ENCODE measurements around the gene RGL2. TPM values are rescaled to one million over a fixed set of nuclear protein-coding genes. Genes with fewer than 3 reads are reported as not detected.
"Not testable (repeated sequence)": the region's sequence is repeated elsewhere in the genome, so short reads cannot be mapped to it uniquely, and the experiment has no call there.

RGL2 gene
- total RNA-seq, 1 experiment from 2014 or later: 17.7 TPM

DNA sequence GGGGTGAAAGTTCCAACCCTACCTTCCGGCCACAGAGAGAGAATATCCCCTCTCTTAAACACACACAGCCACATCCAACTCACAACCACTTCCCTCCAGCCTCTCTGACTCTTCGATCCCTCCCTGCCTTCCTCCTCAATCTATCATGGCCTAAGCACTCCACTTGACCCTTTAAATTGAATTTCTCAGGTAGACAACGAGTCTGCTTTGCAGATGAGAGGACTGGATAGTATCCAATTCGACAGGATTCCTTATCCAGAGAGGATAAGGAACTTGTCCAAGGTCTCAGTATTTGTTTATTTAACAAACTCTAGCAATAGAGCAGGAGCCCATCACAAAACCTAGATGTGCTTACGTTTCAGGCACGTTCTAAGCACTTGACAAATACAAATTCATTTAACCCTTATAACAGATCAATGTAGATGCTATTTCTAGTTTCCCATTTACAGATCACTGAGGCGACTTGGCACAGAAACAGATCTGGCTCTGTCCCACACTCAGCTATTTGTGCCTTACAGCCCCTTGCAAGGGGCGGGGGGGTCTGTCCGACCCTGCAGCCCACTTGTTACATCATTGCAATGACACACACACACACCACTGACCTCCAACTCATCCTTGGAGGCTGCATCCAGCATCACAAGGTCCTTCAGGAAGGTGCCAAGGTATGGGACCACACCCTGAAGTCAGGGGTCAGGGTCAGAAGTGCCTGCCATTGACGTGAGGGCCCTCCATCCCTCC is 4.5 kb downstream of the RGL2 start:
- DNase-seq (ENCODE audit: low spot score): no peak

DNA sequence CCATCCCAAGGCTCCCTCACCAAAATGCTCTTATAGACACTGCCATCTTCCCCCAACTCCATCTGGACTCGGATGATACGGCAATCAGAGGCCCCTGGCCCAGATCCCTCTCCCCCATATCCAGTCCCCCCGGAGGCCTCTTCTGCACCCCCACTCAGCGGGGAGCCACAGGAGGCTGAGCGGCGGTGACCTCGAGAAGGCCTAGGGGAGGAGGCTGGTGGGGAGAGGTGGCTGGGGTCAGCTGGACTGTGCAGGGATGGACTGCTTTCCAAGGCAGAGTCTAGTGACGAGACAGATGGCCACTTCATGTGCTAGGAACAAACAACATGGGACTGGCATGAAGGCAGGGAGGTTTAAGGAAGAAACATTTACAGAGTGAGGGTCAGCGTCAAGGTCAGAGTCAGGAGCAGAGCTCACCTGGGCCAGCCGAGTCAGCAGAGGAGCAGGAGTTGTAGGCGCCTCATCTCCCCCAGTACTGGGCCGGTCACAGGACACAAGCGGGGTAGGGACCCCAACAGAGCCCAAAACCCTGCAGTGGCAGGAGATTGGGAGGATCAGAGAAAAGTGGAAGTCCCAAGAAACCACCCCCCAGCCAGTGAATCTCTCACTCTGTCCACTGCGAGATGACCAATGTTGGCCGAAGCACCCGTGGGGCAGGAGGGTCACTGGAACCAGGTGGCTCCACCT is 5.6 kb downstream of the RGL2 start:
- no peak for DNase-seq (ENCODE audit: low spot score)

DNA sequence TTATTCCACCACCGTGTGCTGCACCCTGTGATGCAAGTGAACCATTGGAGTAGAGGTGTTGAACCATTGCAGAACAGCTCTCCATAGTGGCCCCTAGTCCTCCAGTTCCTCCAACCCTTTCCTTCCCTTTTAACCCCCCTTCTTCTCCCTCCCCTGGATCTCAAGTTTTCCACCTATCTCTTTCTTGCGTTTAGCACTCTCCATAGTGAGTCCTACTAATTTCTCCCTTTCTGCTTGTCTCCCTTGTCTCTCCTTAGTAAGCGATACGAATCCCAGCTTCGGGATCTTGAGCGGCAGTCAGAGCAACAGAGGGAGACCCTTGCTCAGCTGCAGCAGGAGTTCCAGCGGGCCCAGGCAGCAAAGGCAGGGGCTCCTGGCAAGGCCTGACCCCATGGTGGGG is 8.3 kb downstream of the RGL2 start:
- no peak for DNase-seq (ENCODE audit: low spot score)

GRCh38 chr6:33289784-33290315 is 8.9 kb downstream of the RGL2 start:
- no peak for DNase-seq (ENCODE audit: low spot score)

- peak; percentile 85 for DNase-seq (ENCODE audit: low spot score)
These were observed 9.6 kb downstream of the RGL2 start, which contains the start of the genes PFDN6 and WDR46 for GRCh38 chr6:33288921-33289783. Gene PFDN6 (plus strand): TSS chr6:33289601. CDS start chr6:33289857, 256 bp downstream. Gene WDR46 (minus strand): TSS chr6:33289239. CDS start chr6:33289170, 69 bp downstream.

DNA sequence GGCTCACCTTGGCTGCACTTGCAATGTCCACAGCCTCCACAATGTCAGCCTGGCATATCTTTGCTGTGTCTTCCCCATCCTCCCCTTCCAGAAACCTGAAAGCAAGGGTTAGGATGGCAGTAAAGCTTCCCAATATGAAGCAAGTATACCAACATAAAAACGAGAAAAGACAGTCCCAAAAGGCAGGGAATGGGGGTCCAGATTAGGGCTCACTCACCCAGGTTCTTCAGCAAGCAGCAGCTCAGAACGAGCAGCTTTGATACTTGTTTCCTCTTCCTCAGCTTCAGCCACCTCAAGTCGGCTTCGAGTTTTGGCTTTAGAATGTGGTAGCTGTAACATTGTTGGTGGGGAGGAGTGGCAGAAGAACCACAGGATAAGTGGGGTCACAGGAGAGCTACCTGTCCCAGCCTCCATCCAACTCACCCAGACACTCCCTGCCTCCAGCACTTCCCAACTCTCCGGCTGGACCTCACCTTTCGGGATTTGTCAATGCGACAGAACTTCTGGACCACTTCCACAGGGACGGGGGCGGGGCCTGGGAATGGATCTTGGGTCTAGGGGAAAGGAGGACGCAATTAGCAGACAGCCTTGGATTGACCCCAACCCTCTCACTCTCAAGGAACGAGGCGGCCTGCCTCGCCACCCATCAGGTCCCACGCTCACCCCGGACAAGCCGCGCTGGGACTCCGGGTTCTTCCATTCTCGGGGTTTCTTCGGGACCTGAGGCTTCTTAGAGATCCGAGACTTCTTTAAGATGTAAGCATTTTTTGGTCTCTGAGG is 10.4 kb downstream of the RGL2 start:
- DNase-seq (ENCODE audit: low spot score): no peak

GRCh38 chr6:33286946-33287914 is 11.5 kb downstream of the RGL2 start:
- DNase-seq (ENCODE audit: low spot score): no peak

- not testable (repeated sequence) for DNase-seq (ENCODE audit: low spot score)
These were observed 13.5 kb downstream of the RGL2 start for GRCh38 chr6:33285214-33285613.

DNA sequence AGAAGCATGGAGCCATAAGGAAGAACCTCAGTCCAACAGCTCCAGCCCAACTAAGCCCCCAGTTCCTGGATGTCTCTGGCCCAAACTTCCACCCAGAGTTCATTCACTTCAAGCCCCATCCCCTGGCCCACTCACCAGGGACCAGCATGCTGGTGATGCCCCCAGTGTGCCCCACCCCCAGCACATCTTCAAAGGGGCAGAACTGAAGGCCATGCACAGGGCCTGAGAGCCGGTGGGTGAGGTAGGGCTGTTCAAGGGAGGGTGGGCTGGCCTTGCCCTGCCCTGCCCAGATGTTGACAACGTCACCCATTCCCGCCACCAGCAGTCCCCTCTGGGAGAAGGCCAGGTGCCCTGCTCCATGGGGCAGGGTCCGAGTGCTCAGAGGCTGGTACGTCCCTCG is 18.2 kb downstream of the RGL2 start:
- DNase-seq (ENCODE audit: low spot score): no peak

- DNase-seq (ENCODE audit: low spot score): peak; percentile 57
These were observed 18.7 kb downstream of the RGL2 start for GRCh38 chr6:33279971-33280511.

DNA sequence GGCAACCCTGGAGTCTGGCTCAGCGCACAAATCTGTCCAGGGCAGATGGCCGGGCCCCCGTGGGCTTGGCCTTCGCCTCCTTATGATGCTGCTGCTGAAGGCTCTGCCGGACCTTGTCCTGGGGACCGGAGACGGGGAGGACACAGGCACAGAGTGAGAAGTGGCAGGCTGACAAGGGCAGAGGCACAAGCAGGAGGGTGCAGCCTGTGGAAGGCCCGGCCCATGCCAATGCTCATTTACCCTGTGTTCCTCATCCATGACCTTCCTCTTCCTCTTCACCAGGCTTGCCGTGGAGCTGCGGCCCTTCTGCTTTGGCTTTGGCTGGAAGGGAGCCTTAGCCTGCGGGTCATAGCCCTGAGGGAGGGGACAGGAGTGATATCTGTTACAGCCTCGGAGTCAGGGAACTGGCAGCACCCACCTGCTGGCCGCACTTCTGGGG is 19.5 kb downstream of the RGL2 start:
- no peak for DNase-seq (ENCODE audit: low spot score)

- DNase-seq (ENCODE audit: low spot score): no peak
These were observed 19.9 kb downstream of the RGL2 start for GRCh38 chr6:33278810-33279209.

DNA sequence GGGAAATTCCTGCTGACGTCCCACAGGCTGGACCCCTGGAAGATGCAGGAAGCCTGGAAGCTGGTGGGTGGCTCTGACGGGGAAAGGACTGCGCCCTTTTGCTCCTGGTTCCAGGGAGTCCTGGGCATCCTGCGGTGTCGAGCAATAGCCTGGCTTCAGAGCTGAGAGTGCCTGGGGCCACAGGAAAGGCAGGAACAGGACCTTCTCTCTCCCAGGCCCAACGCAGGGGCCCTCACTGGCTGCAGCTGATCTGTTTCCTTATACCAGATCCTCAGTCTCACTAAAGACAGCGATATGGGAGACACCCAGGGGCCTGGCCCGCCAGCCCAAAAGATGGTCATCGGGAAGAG is 20.4 kb downstream of the RGL2 start:
- DNase-seq (ENCODE audit: low spot score): no peak

DNA sequence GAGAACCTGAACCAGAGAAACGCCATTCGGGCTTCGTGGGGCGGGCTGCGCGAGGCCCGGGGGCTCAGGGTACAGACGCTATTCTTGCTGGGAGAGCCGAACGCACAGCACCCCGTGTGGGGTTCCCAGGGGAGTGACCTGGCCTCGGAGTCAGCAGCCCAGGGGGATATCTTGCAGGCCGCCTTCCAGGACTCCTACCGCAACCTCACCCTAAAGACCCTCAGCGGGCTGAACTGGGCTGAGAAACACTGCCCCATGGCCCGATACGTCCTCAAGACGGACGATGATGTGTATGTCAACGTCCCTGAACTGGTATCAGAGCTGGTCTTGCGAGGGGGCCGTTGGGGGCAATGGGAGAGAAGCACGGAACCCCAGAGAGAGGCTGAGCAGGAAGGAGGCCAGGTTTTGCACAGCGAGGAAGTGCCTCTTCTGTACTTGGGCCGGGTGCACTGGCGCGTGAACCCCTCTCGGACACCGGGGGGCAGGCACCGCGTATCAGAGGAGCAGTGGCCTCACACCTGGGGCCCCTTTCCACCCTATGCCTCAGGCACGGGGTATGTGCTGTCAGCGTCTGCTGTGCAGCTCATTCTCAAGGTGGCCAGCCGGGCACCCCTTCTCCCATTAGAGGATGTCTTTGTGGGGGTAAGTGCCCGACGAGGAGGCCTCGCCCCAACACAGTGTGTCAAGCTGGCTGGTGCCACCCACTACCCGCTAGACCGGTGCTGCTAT is 20.9 kb downstream of the RGL2 start:
- DNase-seq (ENCODE audit: low spot score): no peak

DNA sequence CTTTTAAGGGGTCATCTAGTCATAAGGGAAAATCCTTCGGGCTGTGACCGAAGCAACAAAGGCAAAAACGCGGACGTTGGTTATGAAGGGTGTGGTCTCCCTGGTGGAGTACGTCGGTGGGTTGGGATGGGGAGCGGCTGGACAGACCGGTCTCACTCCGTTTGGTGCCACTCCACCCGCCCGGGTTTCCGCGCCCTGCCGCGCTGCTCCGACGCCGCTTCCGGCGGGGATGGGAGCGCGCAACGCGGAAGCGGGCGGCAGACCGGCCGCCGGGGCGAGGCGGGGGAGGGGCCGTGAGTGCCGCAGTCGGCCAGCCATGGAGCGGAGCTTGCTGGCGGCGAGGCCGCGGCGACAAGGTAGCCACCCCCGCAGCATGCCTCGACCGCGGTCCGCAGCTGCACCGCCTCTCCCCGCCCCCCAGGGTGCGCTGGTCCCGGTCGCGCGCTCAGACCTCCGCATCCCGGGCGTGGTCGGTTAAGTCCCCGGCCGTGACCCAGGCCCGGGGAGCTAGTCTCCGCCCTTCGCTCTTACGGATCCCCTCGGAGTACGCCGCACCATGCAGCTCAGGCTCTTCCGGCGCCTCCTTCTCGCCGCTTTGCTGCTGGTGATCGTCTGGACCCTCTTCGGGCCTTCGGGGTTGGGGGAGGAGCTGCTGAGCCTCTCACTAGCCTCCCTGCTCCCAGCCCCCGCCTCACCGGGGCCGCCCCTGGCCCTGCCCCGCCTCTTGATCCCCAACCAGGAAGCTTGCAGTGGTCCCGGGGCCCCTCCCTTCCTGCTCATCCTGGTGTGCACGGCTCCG is 21.7 kb downstream of the RGL2 start, which contains the start of gene B3GALT4:
B3GALT4 (plus strand) TSS at position 260 of the 799 bp plus-strand sequence; CDS start at position 557, 297 bp downstream.
- no peak for DNase-seq (ENCODE audit: low spot score)

DNA sequence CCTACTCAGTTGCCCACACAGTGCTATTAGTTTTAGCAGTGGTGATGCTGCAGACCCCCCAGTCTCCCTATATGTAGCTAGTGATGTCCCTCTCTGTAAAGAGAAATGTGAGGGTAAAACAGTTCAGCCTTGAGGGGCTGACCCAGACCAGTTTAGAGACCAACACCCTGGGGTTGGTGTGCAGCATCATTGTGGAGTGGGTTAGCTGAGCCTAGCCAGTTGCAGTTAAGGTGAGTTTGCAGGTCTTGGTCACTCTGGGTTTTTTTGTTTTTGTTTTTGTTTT is 22.2 kb downstream of the RGL2 start:
- no peak for DNase-seq (ENCODE audit: low spot score)

GRCh38 chr6:33275795-33276580 is 22.8 kb downstream of the RGL2 start:
- DNase-seq (ENCODE audit: low spot score): not testable (repeated sequence)

All from A172 (cell line).